Measurements from ENCODE around the gene ACTL6B. TPM values are rescaled to one million over a fixed set of nuclear protein-coding genes. Genes with fewer than 3 reads are reported as not detected.

Gene ACTL6B
- polyA plus RNA-seq, 1 of the 3 experiments (the other 2 are of a cell fraction) = 0.67 TPM

GRCh38 chr7:100599911-100600729 is 56.1 kb downstream of the ACTL6B start:
- Histone ChIP-seq H3K9ac (no peak overlapping the region), H3K9me2 (no peaks in the 10 kb centered on the region), H3K27ac (ENCODE audit: low read depth in 2 of 2, low read length in 1 of 2) (peak overlapping the region in 1 of 2 experiments; percentile 32; a peak in 1 of 4 replicates), H3F3A (replicated peaks; ENCODE audit: insufficient read depth) (peaks cover 7% of the 10 kb centered on the region), H3K4me3 (ENCODE audit: low read depth in 2 of 2, low read length in 1 of 2) (no peak overlapping the region), H3K4me1 (ENCODE audit: control insufficient read depth in 1 of 2, insufficient read depth in 2 of 2, low read depth in 1 of 2, low read length in 1 of 2) (peaks cover 10 to 21% of the 10 kb centered on the region in 2 experiments; a peak in 3 of 4 replicates), H3K4me2 (no peak overlapping the region), H3K79me2 (ENCODE audit: insufficient read depth) (peaks cover 18% of the 10 kb centered on the region), H3K36me3 (replicated peaks in 1 of 2; ENCODE audit: control insufficient read depth in 1 of 2, insufficient read depth in 2 of 2, low read length in 1 of 2) (peaks cover under 1 to 2% of the 10 kb centered on the region in 2 experiments), H4K20me1 (ENCODE audit: insufficient read depth) (no peaks in the 10 kb centered on the region), H3K9me3 (no peaks in the 10 kb centered on the region), H2AFZ (ENCODE audit: low read depth) (no peak overlapping the region), H3K27me3 (ENCODE audit: insufficient read depth) (no peaks in the 10 kb centered on the region)
- ChIA-PET CTCF (interaction anchor here (0.7 to 2.0 kb wide), 6 partner anchors 9 to 117 kb away, joined by 3 to 10 read pairs (median 4); no protein-coding TSS in a partner anchor), POLR2A (interaction anchor here (0.5 kb wide), 1 partner anchor 11 kb away, joined by 3 read pairs; no protein-coding TSS in a partner anchor)
- TF ChIP-seq EZH2phosphoT487 (IDR thresholded peaks at IDR 0.05; ENCODE audit: borderline replicate concordance, low read depth) (no peak), TAF1 (IDR thresholded peaks at IDR 0.05; ENCODE audit: borderline replicate concordance, low read depth, low read length) (no peak), YY1 (IDR thresholded peaks at IDR 0.05; ENCODE audit: low read depth) (no peak), TEAD4 (IDR thresholded peaks at IDR 0.05; ENCODE audit: borderline replicate concordance, insufficient read depth) (no peak), CTCF (IDR thresholded peaks at IDR 0.05) (no peak), GABPA (IDR thresholded peaks at IDR 0.05; ENCODE audit: low read depth) (no peak), IRF3 (IDR thresholded peaks at IDR 0.05; ENCODE audit: low read depth, low read length) (no peak), NFIC (IDR thresholded peaks at IDR 0.05; ENCODE audit: borderline replicate concordance) (no peak), GATA2 (CRISPR knock-in tag; IDR thresholded peaks at IDR 0.05) (no peak), REST (IDR thresholded peaks at IDR 0.05; ENCODE audit: low read depth, low read length) (no peak), PBX3 (IDR thresholded peaks at IDR 0.05) (no peak), TCF12 (IDR thresholded peaks at IDR 0.05) (no peak), USF1 (IDR thresholded peaks at IDR 0.05; ENCODE audit: borderline replicate concordance, low read depth) (no peak), SIN3A (IDR thresholded peaks at IDR 0.05; ENCODE audit: borderline replicate concordance, low read depth, low read length) (no peak), FOXJ3 (CRISPR knock-in tag; IDR thresholded peaks at IDR 0.05) (no peak), FOXM1 (IDR thresholded peaks at IDR 0.05; ENCODE audit: low read depth) (no peak), CHD2 (IDR thresholded peaks at IDR 0.05; ENCODE audit: low read length, partially characterized antibody) (no peak), USF2 (IDR thresholded peaks at IDR 0.05; ENCODE audit: borderline replicate concordance, low read depth, low read length) (no peak), RCOR1 (IDR thresholded peaks at IDR 0.05; ENCODE audit: low read length) (no peak)
- peak; percentile 51 for DNase-seq
- 82% methylated on average over 16 of the region's 18 CpGs for WGBS (ENCODE audit: low lambda C conversion rate)
